SK-N-SH (cell line): Measurements from ENCODE around the gene PUS1. TPM values are rescaled to one million over a fixed set of nuclear protein-coding genes. Genes with fewer than 3 reads are reported as not detected.

Source experiments
- CTCF ChIA-PET: fragments of 300-600, 350-600 bp; formaldehyde crosslinking; extraction: SDS; loops from one replicate; lab custom pipeline; 2021; lab: Yijun Ruan, JAX
- POLR2A ChIA-PET: fragments of 350-600 bp; sonication (Branson Sonifier 250); formaldehyde crosslinking; extraction: SDS; loops from one replicate; lab custom pipeline; 2020; ENCODE audit warnings: antibody characterized with exemption, inconsistent platforms; lab: Yijun Ruan, JAX
- DNase-seq: peaks from one replicate; pipeline ENCODE4 v3.0.0; 2012
- H2AFZ ChIP-seq: fragments of 200-600 bp; sonication (generic); 2 replicates; pipeline ENCODE4 v1.8.1; 2016; ENCODE audit warnings: antibody characterized with exemption, mild to moderate bottlenecking, low read depth
- H3F3A ChIP-seq: fragments of 200-600 bp; sonication (generic); replicated peaks from 2 replicates; pipeline ENCODE3; 2016; ENCODE audit warnings: antibody characterized with exemption, mild to moderate bottlenecking; ENCODE audit not compliant: insufficient read depth
- H3K27ac ChIP-seq, 2 experiments: fragments of 200-500 bp in 1 of 2; fragments of 200-600 bp in 1 of 2; sonication (Bioruptor generic) in 1 of 2; sonication (generic), shearing (Covaris generic) in 1 of 2; 2 replicates each; pipeline versions ENCODE4 v1.5.1 to v1.6.1; 2014 to 2016; ENCODE audit warnings: low read depth in 2 of 2, inconsistent platforms in 1 of 2, low read length in 1 of 2, mild to moderate bottlenecking in 1 of 2, mixed read lengths in 1 of 2
- H3K27me3 ChIP-seq: fragments of 200-600 bp; sonication (generic), shearing (Covaris generic); 2 replicates; pipeline ENCODE4 v1.6.1; 2016; ENCODE audit warnings: mixed run types; ENCODE audit not compliant: insufficient read depth
- H3K36me3 ChIP-seq, 2 experiments: fragments of 200-500 bp in 1 of 2; fragments of 200-600 bp in 1 of 2; sonication (Bioruptor generic) in 1 of 2; sonication (generic) in 1 of 2; replicated peaks in 1 of 2; 2 replicates each; pipeline versions ENCODE3 to v1.5.1; 2014 to 2016; ENCODE audit warnings: low read length in 1 of 2, mild to moderate bottlenecking in 1 of 2; ENCODE audit not compliant: insufficient read depth in 2 of 2, control insufficient read depth in 1 of 2
- H3K4me1 ChIP-seq, 2 experiments: fragments of 200-500 bp in 1 of 2; fragments of 200-600 bp in 1 of 2; sonication (Bioruptor generic) in 1 of 2; sonication (generic), shearing (Covaris generic) in 1 of 2; 2 replicates each; pipeline versions ENCODE4 v1.5.1 to v1.6.1; 2014 to 2016; ENCODE audit warnings: low read depth in 1 of 2, low read length in 1 of 2, mixed run types in 1 of 2; ENCODE audit not compliant: insufficient read depth in 2 of 2, control insufficient read depth in 1 of 2
- H3K4me2 ChIP-seq: fragments of 200-600 bp; sonication (generic), shearing (Covaris generic); 2 replicates; pipeline ENCODE4 v1.6.1; 2017; ENCODE audit warnings: mixed run types
- H3K4me3 ChIP-seq, 2 experiments: fragments of 200-500 bp in 1 of 2; fragments of 200-600 bp in 1 of 2; sonication (Bioruptor generic) in 1 of 2; sonication (generic), shearing (Covaris generic) in 1 of 2; 2 replicates each; pipeline versions ENCODE4 v1.5.1 to v1.8.1; 2014 to 2016; ENCODE audit warnings: low read depth in 2 of 2, inconsistent platforms in 1 of 2, low read length in 1 of 2, mild to moderate bottlenecking in 1 of 2, mixed read lengths in 1 of 2, moderate library complexity in 1 of 2
- H3K79me2 ChIP-seq: fragments of 200-600 bp; sonication (generic); 2 replicates; pipeline ENCODE4 v1.8.1; 2017; ENCODE audit warnings: mild to moderate bottlenecking; ENCODE audit not compliant: insufficient read depth
- H3K9ac ChIP-seq: fragments of 200-600 bp; sonication (generic); 2 replicates; pipeline ENCODE4 v1.6.1; 2017; ENCODE audit warnings: mixed run types
- H3K9me2 ChIP-seq: fragments of 200-600 bp; sonication (generic); 2 replicates; pipeline ENCODE4 v1.6.1; 2017; ENCODE audit warnings: mixed run types
- H3K9me3 ChIP-seq: fragments of 200-600 bp; sonication (generic); 2 replicates; pipeline ENCODE4 v1.6.1; 2017; ENCODE audit warnings: mixed run types, mild to moderate bottlenecking, moderate library complexity
- H4K20me1 ChIP-seq: fragments of 200-600 bp; sonication (generic); 2 replicates; pipeline ENCODE4 v1.6.1; 2017; ENCODE audit warnings: mild to moderate bottlenecking, mixed run types; ENCODE audit not compliant: insufficient read depth
- EP300 ChIP-seq, 2 experiments: IDR thresholded peaks; 2 replicates each; pipeline versions ENCODE4 v1.4.0 to v1.6.1; 2012; ENCODE audit warnings: borderline replicate concordance in 1 of 2, low read depth in 1 of 2, low read length in 1 of 2
- EZH2phosphoT487 ChIP-seq: fragments of 200-600 bp; sonication (generic); IDR thresholded peaks from 2 replicates; pipeline ENCODE4 v1.6.1; 2017; ENCODE audit warnings: low read depth, mixed run types, mild to moderate bottlenecking, antibody characterized with exemption, moderate library complexity, borderline replicate concordance
- FOSL2 ChIP-seq: IDR thresholded peaks from 2 replicates; pipeline ENCODE4 v1.4.0; 2012; ENCODE audit warnings: low read depth, mild to moderate bottlenecking, moderate library complexity, borderline replicate concordance
- IRF3 ChIP-seq: fragments of 150-350 bp; IDR thresholded peaks from 2 replicates; pipeline ENCODE4 v1.6.1; 2016; ENCODE audit warnings: mild to moderate bottlenecking, low read depth, low read length
- JUND ChIP-seq: IDR thresholded peaks from 2 replicates; pipeline ENCODE4 v1.4.0; 2012
- MAX ChIP-seq: IDR thresholded peaks from 2 replicates; pipeline ENCODE4 v1.4.0; 2012; ENCODE audit warnings: low read depth
- MXI1 ChIP-seq: IDR thresholded peaks from 2 replicates; pipeline ENCODE4 v1.6.1; 2012; ENCODE audit warnings: mild to moderate bottlenecking, low read depth, low read length, improper control_type of control experiment
- NFIC ChIP-seq: IDR thresholded peaks from 2 replicates; pipeline ENCODE4 v1.4.0; 2012; ENCODE audit warnings: borderline replicate concordance
- POLR2AphosphoS5 ChIP-seq: IDR thresholded peaks from 2 replicates; pipeline ENCODE4 v1.6.1; 2012; ENCODE audit warnings: low read depth, low read length
- RCOR1 ChIP-seq: fragments of 150-350 bp; IDR thresholded peaks from 2 replicates; pipeline ENCODE4 v1.6.1; 2017; ENCODE audit warnings: antibody characterized with exemption, low read length
- RXRA ChIP-seq: IDR thresholded peaks from 2 replicates; pipeline ENCODE4 v1.4.0; 2012; ENCODE audit warnings: low read depth, mild to moderate bottlenecking, borderline replicate concordance
- TAF1 ChIP-seq: IDR thresholded peaks from 2 replicates; pipeline ENCODE4 v1.6.1; 2012; ENCODE audit warnings: low read depth, mild to moderate bottlenecking, low read length, moderate library complexity, borderline replicate concordance
- TEAD4 ChIP-seq: IDR thresholded peaks from 2 replicates; pipeline ENCODE4 v1.4.0; 2012; ENCODE audit warnings: mild to moderate bottlenecking, borderline replicate concordance; ENCODE audit not compliant: insufficient read depth
- ZBTB33 ChIP-seq: IDR thresholded peaks from 2 replicates; pipeline ENCODE4 v1.4.0; 2012; ENCODE audit warnings: low read depth, borderline replicate concordance
- WGBS: methylation state at CpG from one replicate; pipeline ENCODE4 v1.1.6; 2017; ENCODE audit warnings: low lambda C conversion rate; 5-methylcytosine and 5-hydroxymethylcytosine counted together
- polyA plus RNA-seq, 3 experiments: library from polyadenylated mRNA; depleted of rRNA; stranded (reverse); fragments of >200 nt; gene quantifications; 2 replicates each; pipeline ENCODE4 v1.2.3, GENCODE V29; 2012

Gene PUS1
- polyA plus RNA-seq, 1 of the 3 experiments (the other 2 are of a cell fraction), result 53.1 TPM

- no peak for TF ChIP-seq IRF3
- TF ChIP-seq FOSL2, result no peak
- TF ChIP-seq ZBTB33, result no peak
- no peak for TF ChIP-seq MXI1
- no peak for TF ChIP-seq MAX
- TF ChIP-seq RCOR1, result no peak
- no peak for TF ChIP-seq RXRA
- TF ChIP-seq JUND, result no peak
- TF ChIP-seq EP300 (IDR thresholded peaks at IDR 0.05; ENCODE audit: borderline replicate concordance in 1 of 2, low read depth in 1 of 2, low read length in 1 of 2), result no peak
- no peak for TF ChIP-seq TAF1
- no peak for TF ChIP-seq NFIC
- no peak for TF ChIP-seq POLR2AphosphoS5
These were observed 11.3 kb upstream of the PUS1 start (continued) for GRCh38 chr12:131917711-131918306.

- POLR2A ChIA-PET, result interaction anchor here (0.6 kb wide), 1 partner anchor 53 kb away, joined by 3 read pairs; no protein-coding TSS in a partner anchor
- CTCF ChIA-PET, result no interaction called here
- Histone ChIP-seq H3K27me3 (no peaks in the 10 kb centered on the region), H3F3A (peaks cover 3% of the 10 kb centered on the region), H3K9me2 (no peaks in the 10 kb centered on the region), H3K79me2 (no peaks in the 10 kb centered on the region), H4K20me1 (no peaks in the 10 kb centered on the region), H3K9me3 (no peaks in the 10 kb centered on the region), H3K9ac (no peak overlapping the region), H3K27ac (no peak overlapping the region), H2AFZ (no peak overlapping the region), H3K4me2 (no peak overlapping the region), H3K4me3 (no peak overlapping the region), H3K36me3 (peaks cover 4 to 61% of the 10 kb centered on the region in 2 experiments), H3K4me1 (peaks cover 0 to 3% of the 10 kb centered on the region in 2 experiments; a peak in 1 of 4 replicates)
- no peak for DNase-seq
- 87% methylated on average over 11 of the region's 20 CpGs for WGBS
- no peak for TF ChIP-seq TEAD4
- TF ChIP-seq EZH2phosphoT487, result no peak
These were observed 10.6 kb upstream of the PUS1 start for GRCh38 chr12:131918311-131919050.
